HG03439 (cell line): Measurements from ENCODE around the gene PSMD6.

ENCODE experiments used
- ATAC-seq: cut with Tn5 transposase; IDR thresholded peaks from one replicate; pipeline ENCODE4 v1.9.1; 2021; ENCODE audit warnings: mild to moderate bottlenecking, moderate library complexity; ENCODE audit not compliant: unreplicated experiment

Gene PSMD6

DNA sequence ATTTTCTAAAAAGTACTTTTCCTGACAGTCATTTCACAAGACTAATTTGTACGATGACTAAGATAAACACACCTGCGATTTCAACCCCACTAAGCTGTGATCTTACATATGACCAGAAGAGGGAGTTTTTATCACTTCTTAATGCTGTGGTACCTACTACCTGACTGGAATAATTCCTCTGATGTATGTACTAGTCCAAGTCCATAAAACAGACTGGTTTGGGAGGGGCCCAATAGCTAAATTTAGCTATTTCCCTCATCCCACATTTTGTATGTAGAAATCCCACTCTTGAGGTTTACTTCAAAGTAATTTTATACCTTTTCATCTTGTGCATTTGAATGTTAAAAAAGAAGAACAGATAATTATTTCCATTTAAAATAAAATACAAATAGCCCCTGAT is 61.4 kb downstream of the PSMD6 start:
- peak; percentile 64 for ATAC-seq
